Activated T-helper 2 cell treated with anti-CD3 and anti-CD28 coated beads, Interferon-gamma antibody, Interleukin-2, Interleukin-4, amounts not matched to agents 10 μg/mL and 5 μg/mL and 100 μg/mL, durations not matched to agents 14 hours and 24 hours and 36 hours (primary cell): ENCODE measurements around the gene GSTO2. TPM values are rescaled to one million over a fixed set of nuclear protein-coding genes. Genes with fewer than 3 reads are reported as not detected.

ENCODE experiments used
- DNase-seq: peaks from one replicate; pipeline ENCODE4 v3.0.0; 2021; ENCODE audit warnings: low spot score
- H3K27ac Mint-ChIP-seq: one replicate; pipeline ENCODE4 v1.8.0; 2021; ENCODE audit warnings: mixed read lengths
- H3K27me3 Mint-ChIP-seq: one replicate; pipeline ENCODE4 v1.8.0; 2021; ENCODE audit warnings: low read depth, mixed read lengths
- H3K36me3 Mint-ChIP-seq: one replicate; pipeline ENCODE4 v1.8.0; 2021; ENCODE audit warnings: low read depth, mixed read lengths
- H3K4me1 Mint-ChIP-seq: one replicate; pipeline ENCODE4 v1.8.0; 2021; ENCODE audit warnings: low read depth, mixed read lengths
- H3K4me3 Mint-ChIP-seq: one replicate; pipeline ENCODE4 v1.8.0; 2021; ENCODE audit warnings: low read depth, mild to moderate bottlenecking, moderate library complexity, mixed read lengths
- H3K9me3 Mint-ChIP-seq: one replicate; pipeline ENCODE4 v1.8.0; 2021; ENCODE audit warnings: mixed read lengths
- intact Hi-C: fragments of 100-400 bp; cut with micrococcal nuclease; formaldehyde crosslinking; loops from one replicate; pipeline ENCODE4 v1.15.1; 2023
- total RNA-seq: library from RNA; stranded (reverse); gene quantifications from 2 replicates; pipeline ENCODE4 v1.2.3, GENCODE V29; 2022

GSTO2 gene
- total RNA-seq, 1 donor from 2014 or later = 0.57 TPM

- H3K27me3 Mint-ChIP-seq = peaks cover 1% of the 10 kb centered on the region
- no peaks in the 10 kb centered on the region for H3K9me3 Mint-ChIP-seq
- peaks cover 56% of the 10 kb centered on the region for H3K4me1 Mint-ChIP-seq
- peak; percentile 8 for DNase-seq
- peaks cover 24% of the 10 kb centered on the region for H3K36me3 Mint-ChIP-seq
- peak overlapping the region; percentile 97 for H3K4me3 Mint-ChIP-seq
- intact Hi-C loops = loop anchor here (1.0 to 5.0 kb wide), 3 partner anchors 14 to 215 kb away; partner anchors contain the start of gene SFR1
- H3K27ac Mint-ChIP-seq = peak overlapping the region; percentile 99
Measured at GRCh38 chr10:104336821-104337467, 68.0 kb downstream of the GSTO2 start.

DNA sequence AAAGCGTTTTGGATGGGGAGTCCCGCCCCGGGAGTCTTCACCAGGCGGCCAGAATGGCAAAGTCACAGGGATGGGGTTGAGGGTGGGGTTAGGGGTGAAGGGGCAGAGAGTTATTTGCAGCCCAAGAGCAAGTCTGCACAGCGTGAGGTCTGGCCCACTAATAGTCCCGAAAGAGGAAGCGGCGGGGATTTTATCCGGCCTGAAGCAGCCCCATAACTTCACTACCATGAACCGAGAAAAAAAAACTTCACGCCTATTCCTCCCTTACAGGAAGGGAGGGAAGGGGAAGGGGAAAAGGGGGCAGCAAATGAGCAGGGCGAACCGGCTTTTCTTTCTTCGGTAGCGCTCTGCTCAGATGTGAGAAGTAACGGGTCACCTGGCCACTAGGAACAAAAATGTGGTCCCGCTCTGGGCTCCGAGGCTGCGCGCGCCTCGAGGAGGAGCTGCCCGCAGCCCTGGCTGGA, 68.6 kb downstream of the GSTO2 start:
- intact Hi-C loops = loop anchor here (1.0 to 5.0 kb wide), 3 partner anchors 15 to 215 kb away; partner anchors contain the start of gene SFR1
- peaks cover 24% of the 10 kb centered on the region for H3K36me3 Mint-ChIP-seq
- peaks cover 52% of the 10 kb centered on the region for H3K4me1 Mint-ChIP-seq
- peak overlapping the region; percentile 97 for H3K4me3 Mint-ChIP-seq
- no peak for DNase-seq
- peak overlapping the region; percentile 99 for H3K27ac Mint-ChIP-seq
- H3K9me3 Mint-ChIP-seq = no peaks in the 10 kb centered on the region
- H3K27me3 Mint-ChIP-seq = peaks cover 1% of the 10 kb centered on the region

DNA sequence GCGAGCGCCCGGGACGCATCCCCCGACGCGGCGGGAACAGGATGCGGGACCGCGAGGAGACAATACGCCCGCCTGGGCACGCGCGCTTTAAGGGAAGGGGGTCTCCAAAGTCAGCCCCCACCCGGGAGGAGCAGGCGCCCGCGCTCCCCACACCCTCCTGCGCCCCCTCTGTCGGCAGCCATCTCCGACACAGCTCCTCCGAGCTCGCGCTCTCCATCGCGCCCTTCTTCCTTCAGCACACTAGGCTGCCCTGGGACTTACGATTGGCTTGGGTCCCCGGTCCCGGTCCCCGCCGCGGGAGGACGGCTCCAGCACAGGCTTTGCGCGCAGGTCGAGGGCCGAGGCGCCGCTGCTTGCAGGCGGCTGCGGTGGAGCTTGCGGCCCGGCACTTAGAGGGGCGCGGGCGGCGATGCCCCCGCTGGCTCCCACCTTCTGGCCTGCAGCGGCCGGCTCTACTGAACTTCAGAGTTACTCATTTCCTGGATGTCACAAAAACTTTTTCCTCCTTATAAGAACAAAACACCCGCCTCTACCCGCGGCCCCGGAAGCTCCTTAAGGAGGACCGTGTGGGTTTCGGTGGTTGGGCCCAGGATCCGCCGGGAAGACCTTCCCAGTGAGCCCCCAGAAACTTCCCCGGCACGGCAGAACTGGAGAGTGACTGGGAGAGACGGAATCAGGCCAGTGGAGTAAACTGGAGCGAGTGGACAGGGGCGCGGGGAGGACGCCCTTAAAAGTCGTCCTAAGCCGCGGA, 69.2 kb downstream of the GSTO2 start, which contains the start of gene ITPRIP:
Gene ITPRIP, minus strand, starts transcription at position 481 of the 751 bp plus-strand sequence. CDS start 22,414 bp downstream, outside the sequence.
- H3K27me3 Mint-ChIP-seq = peaks cover 1% of the 10 kb centered on the region
- peak within 1 kb of the TSS; percentile 99 for H3K27ac Mint-ChIP-seq
- intact Hi-C loops = loop anchor here (1.0 to 5.0 kb wide), 6 partner anchors 9 to 216 kb away; partner anchors contain the start of genes GSTO2 and SFR1
- peak within 1 kb of the TSS; percentile 97 for H3K4me3 Mint-ChIP-seq
- H3K36me3 Mint-ChIP-seq = peaks cover 18% of the 10 kb centered on the region
- peaks cover 46% of the 10 kb centered on the region for H3K4me1 Mint-ChIP-seq
- no peaks in the 10 kb centered on the region for H3K9me3 Mint-ChIP-seq
- DNase-seq = peak; percentile 74

GRCh38 chr10:104339469-104340110, 70.6 kb downstream of the GSTO2 start:
- H3K27ac Mint-ChIP-seq = peak overlapping the region; percentile 99
- peaks cover 9% of the 10 kb centered on the region for H3K36me3 Mint-ChIP-seq
- intact Hi-C loops = loop anchor here (5.0 kb wide), 1 partner anchor 217 kb away; the partner anchor contains the start of gene SFR1
- H3K27me3 Mint-ChIP-seq = peaks cover 1% of the 10 kb centered on the region
- H3K4me3 Mint-ChIP-seq = peak overlapping the region; percentile 97
- no peaks in the 10 kb centered on the region for H3K9me3 Mint-ChIP-seq
- peaks cover 34% of the 10 kb centered on the region for H3K4me1 Mint-ChIP-seq
- DNase-seq = peak; percentile 7

DNA sequence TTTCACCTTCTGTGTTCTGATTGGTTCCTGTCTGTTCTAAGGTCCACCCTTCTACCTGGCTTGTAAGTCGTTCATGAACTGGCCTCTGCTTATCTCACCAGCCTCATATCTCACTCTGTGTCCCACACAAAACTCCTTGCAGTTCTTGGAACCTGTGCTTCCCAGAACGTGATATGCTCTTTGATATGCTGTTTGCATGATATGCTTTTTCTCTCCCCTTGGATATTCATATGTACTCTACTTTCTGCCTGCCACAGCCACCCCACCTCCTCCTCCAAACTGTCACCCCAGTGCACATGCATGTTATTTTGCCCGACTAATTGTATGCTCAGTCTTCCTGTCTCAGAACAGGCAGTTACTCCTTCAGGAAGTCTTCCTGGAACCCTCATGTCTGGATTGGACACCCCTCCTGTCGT, 71.1 kb downstream of the GSTO2 start:
- H3K4me1 Mint-ChIP-seq = peaks cover 31% of the 10 kb centered on the region
- H3K9me3 Mint-ChIP-seq = no peaks in the 10 kb centered on the region
- DNase-seq = peak; percentile 5
- H3K27me3 Mint-ChIP-seq = peaks cover 1% of the 10 kb centered on the region
- peaks cover 4% of the 10 kb centered on the region for H3K36me3 Mint-ChIP-seq
- H3K27ac Mint-ChIP-seq = no peak overlapping the region
- H3K4me3 Mint-ChIP-seq = peak overlapping the region; percentile 46
- intact Hi-C loops = no loop called here

DNA sequence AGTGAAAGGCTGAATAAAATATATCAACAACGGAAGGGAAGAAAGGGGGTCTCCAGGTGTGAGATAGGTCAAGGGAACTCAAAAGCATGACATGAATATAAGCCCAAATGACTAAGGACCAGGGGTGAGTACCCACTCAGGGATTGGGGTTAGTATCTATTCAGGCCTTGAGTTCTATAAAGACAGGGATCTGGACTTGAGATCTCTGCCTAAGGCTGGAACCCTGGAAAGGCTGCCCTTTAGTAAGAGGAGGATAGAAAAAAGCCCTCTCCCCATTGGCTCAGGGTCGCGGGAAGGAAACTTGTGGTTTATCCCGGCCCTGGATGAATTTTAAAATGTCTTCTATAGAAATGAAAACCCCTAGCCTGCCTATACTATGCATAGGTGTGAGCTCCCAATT, 71.7 kb downstream of the GSTO2 start:
- Mint-ChIP-seq H3K27me3 (peaks cover 1% of the 10 kb centered on the region), H3K4me3 (no peak overlapping the region)

DNA sequence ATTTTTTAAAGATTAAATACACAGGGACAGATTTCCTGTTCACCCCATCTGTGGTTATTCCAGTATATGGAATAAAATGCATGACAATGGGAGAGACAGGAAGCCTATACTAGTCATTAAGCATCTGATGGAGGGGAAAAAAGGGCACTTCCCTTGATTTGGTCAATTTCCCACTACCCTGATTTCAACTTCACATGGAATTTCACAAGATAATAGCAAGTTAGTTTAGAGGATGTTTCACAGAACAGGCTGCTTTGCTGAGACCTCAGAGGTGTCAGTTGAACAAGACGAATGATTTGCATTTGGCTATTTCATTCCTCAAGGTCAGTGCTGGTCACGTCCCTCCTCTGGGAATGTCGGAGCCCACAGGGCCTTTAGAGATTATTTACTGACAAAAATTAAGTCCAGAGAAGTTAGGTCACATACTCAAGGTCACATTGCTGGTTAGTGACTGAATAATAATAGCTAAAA, 74.0 kb downstream of the GSTO2 start:
- H3K9me3 Mint-ChIP-seq = peaks cover 8% of the 10 kb centered on the region
- DNase-seq = no peak
- no peak overlapping the region for H3K4me3 Mint-ChIP-seq
- H3K27ac Mint-ChIP-seq = no peak overlapping the region
- peaks cover 25% of the 10 kb centered on the region for H3K4me1 Mint-ChIP-seq
- H3K27me3 Mint-ChIP-seq = peaks cover 1% of the 10 kb centered on the region
- intact Hi-C loops = no loop called here
- H3K36me3 Mint-ChIP-seq = peaks cover 5% of the 10 kb centered on the region

More for the DNA sequence above, 71.7 kb downstream of the GSTO2 start:
- peak; percentile 3 for DNase-seq
- Mint-ChIP-seq H3K36me3 (peaks cover 2% of the 10 kb centered on the region), H3K27ac (no peak overlapping the region), H3K4me1 (peaks cover 31% of the 10 kb centered on the region), H3K9me3 (peaks cover 5% of the 10 kb centered on the region)
- intact Hi-C loops = no loop called here

- Mint-ChIP-seq H3K9me3 (peaks cover 8% of the 10 kb centered on the region), H3K4me1 (peaks cover 22% of the 10 kb centered on the region), H3K27me3 (peaks cover 1% of the 10 kb centered on the region), H3K36me3 (peaks cover 5% of the 10 kb centered on the region), H3K4me3 (no peak overlapping the region), H3K27ac (no peak overlapping the region)
- no peak for DNase-seq
- intact Hi-C loops = no loop called here
Measured at GRCh38 chr10:104344219-104344618, 75.2 kb downstream of the GSTO2 start.

DNA sequence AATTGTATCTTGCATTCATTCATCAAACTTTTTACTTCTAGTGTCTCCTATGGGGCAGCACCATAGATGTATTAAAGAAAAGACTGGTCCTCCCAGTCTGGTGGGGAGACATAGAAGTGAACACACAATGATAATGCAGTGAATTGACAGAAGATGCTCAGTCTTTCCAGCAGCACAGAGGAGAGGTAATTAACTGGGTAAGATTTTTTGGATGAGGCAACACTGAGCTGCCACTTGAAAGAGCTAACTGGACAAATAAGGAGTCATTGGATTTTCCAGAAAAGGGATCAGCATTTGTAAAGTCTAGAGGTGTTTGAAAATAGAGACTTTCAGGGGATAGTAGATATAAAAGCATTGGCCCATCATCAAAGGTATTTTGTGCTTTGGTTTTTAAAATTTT, 76.5 kb downstream of the GSTO2 start:
- H3K27ac Mint-ChIP-seq = no peak overlapping the region
- DNase-seq = no peak
- peaks cover 11% of the 10 kb centered on the region for H3K4me1 Mint-ChIP-seq
- H3K27me3 Mint-ChIP-seq = no peaks in the 10 kb centered on the region
- H3K9me3 Mint-ChIP-seq = peaks cover 8% of the 10 kb centered on the region
- peaks cover 5% of the 10 kb centered on the region for H3K36me3 Mint-ChIP-seq
- no peak overlapping the region for H3K4me3 Mint-ChIP-seq
- intact Hi-C loops = no loop called here

GRCh38 chr10:104345941-104346340, 77.0 kb downstream of the GSTO2 start:
- H3K27ac Mint-ChIP-seq = no peak overlapping the region
- intact Hi-C loops = no loop called here
- H3K27me3 Mint-ChIP-seq = no peaks in the 10 kb centered on the region
- H3K4me3 Mint-ChIP-seq = no peak overlapping the region
- peaks cover 8% of the 10 kb centered on the region for H3K9me3 Mint-ChIP-seq
- DNase-seq = no peak
- peaks cover 5% of the 10 kb centered on the region for H3K36me3 Mint-ChIP-seq
- peaks cover 11% of the 10 kb centered on the region for H3K4me1 Mint-ChIP-seq

DNA sequence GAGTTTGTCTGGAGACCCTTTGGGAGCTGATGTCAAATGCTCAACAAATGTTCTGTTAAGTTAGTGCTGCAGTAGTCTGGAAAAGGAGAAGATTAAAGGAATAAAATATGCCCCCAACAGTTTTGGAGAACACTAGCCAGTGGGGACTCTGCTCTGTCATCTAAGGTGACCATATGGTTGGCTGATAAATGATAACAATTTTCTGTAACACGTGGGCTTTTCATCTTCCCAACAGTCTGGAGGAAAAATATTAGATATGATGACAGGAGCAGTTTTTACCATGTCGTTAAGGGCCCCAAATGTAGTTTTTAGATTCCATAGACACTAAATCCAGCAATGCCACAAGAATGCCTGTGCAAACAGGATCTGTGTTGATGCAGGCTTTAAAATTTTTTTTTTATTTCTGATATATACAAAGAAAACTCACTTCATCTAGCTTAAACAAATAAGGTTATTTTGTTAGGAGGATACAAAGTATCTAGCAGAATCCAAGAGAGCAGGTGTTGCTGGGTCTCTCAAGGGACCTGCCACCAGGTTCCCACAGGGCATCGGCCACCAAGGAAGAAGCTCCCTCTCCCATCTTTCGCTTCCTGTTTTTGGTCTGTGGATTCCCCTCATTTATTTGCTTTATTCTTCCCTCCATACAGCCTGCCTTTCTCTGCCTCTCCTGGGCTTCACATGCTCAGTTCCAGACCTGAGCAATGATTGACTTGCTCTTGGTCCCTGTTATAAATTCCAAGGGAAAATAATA, 78.5 kb downstream of the GSTO2 start:
- Mint-ChIP-seq H3K9me3 (peaks cover 8% of the 10 kb centered on the region), H3K27me3 (no peaks in the 10 kb centered on the region), H3K4me3 (no peak overlapping the region), H3K4me1 (peaks cover 19% of the 10 kb centered on the region), H3K36me3 (peaks cover 5% of the 10 kb centered on the region), H3K27ac (no peak overlapping the region)
- DNase-seq = no peak
- intact Hi-C loops = no loop called here

DNA sequence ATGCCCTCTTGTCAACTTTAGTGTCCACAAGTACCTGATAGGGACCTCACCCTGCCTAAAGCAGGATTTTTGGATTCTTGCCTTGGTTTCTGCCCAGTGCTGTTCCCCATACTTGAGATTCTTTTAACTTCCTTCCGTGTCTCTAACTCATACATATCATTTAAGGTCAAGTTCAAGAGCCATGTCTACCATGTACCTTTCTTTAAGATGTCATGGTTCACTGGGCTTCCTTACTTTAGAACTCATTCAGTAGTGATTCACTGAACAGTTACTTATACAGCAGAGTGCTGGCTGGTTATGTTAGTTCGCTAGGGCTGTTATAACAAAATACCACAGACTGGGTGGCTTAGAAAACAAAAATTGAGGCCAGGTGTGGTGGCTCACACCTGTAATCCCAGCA, 79.6 kb downstream of the GSTO2 start:
- no peak overlapping the region for H3K4me3 Mint-ChIP-seq
- no peak for DNase-seq
- H3K27me3 Mint-ChIP-seq = no peaks in the 10 kb centered on the region
- H3K36me3 Mint-ChIP-seq = peaks cover 5% of the 10 kb centered on the region
- intact Hi-C loops = no loop called here
- H3K4me1 Mint-ChIP-seq = peaks cover 24% of the 10 kb centered on the region
- no peak overlapping the region for H3K27ac Mint-ChIP-seq
- peaks cover 8% of the 10 kb centered on the region for H3K9me3 Mint-ChIP-seq
